H1 (cell line): Measurements from ENCODE around the gene CACNG3. TPM values are rescaled to one million over a fixed set of nuclear protein-coding genes. Genes with fewer than 3 reads are reported as not detected.

Experiments used
- CTCF ChIA-PET: fragments of 300-600 bp; sonication (Branson Sonifier 250); formaldehyde crosslinking; loops from one replicate; lab custom pipeline; 2021; ENCODE audit not compliant: partially characterized antibody; lab: Charles Lee
- POLR2A ChIA-PET: fragments of 300-600 bp; sonication (Branson Sonifier 250); formaldehyde crosslinking; loops from one replicate; lab custom pipeline; 2021; ENCODE audit warnings: inconsistent platforms; ENCODE audit not compliant: partially characterized antibody; lab: Charles Lee
- DNase-seq, 2 experiments: peaks; one replicate each; pipeline versions ENCODE4 v3.0.0 to v3.0.0-alpha.2; 2010 to 2022; ENCODE audit warnings: low spot score in 2 of 2, low read depth in 1 of 2, mixed read lengths in 1 of 2
- FAIRE-seq: peaks from 2 replicates; lab custom pipeline; 2011; peaks lifted over from hg19 to GRCh38; lab: Jason Lieb, UNC
- H2AFZ ChIP-seq: 2 replicates; pipeline ENCODE4 v1.8.1; 2012; ENCODE audit warnings: low read length, inconsistent platforms
- H2AK5ac ChIP-seq: 2 replicates; pipeline ENCODE4 v1.6.1; 2013; ENCODE audit warnings: low read depth, low read length
- H2BK120ac ChIP-seq: replicated peaks from 2 replicates; pipeline ENCODE3; 2013; ENCODE audit warnings: low read depth, low read length, inconsistent platforms
- H2BK12ac ChIP-seq: 2 replicates; pipeline ENCODE4 v1.6.1; 2013; ENCODE audit warnings: low read depth, low read length
- H2BK15ac ChIP-seq: 2 replicates; pipeline ENCODE4 v1.6.1; 2013; ENCODE audit warnings: low read length
- H2BK20ac ChIP-seq: 2 replicates; pipeline ENCODE4 v1.6.1; 2013; ENCODE audit warnings: low read length
- H2BK5ac ChIP-seq: 2 replicates; pipeline ENCODE4 v1.6.1; 2013; ENCODE audit warnings: low read depth, low read length
- H3K14ac ChIP-seq: 2 replicates; pipeline ENCODE4 v1.6.1; 2013; ENCODE audit warnings: inconsistent platforms; ENCODE audit not compliant: insufficient read length
- H3K18ac ChIP-seq: 2 replicates; pipeline ENCODE4 v1.6.1; 2013; ENCODE audit warnings: low read length; ENCODE audit errors: extremely low read depth
- H3K23ac ChIP-seq: 2 replicates; pipeline ENCODE4 v1.6.1; 2013; ENCODE audit warnings: inconsistent platforms; ENCODE audit not compliant: insufficient read length
- H3K23me2 ChIP-seq: 2 replicates; pipeline ENCODE4 v1.6.1; 2013; ENCODE audit warnings: low read depth, low read length
- H3K27ac ChIP-seq: 2 replicates; pipeline ENCODE4 v1.6.1; 2011; ENCODE audit warnings: low read depth, low read length, inconsistent platforms
- H3K27me3 ChIP-seq, 4 experiments: replicated peaks in 1 of 4; 1 replicate in 1 of 4; 2 replicates in 3 of 4; pipeline versions ENCODE4 v1.6.1 to v1.8.1; 2011 to 2013; ENCODE audit warnings: low read length in 3 of 4, mild to moderate bottlenecking in 3 of 4, inconsistent platforms in 2 of 4, mixed read lengths in 2 of 4, moderate library complexity in 1 of 4; ENCODE audit not compliant: control insufficient read depth in 3 of 4, insufficient read depth in 3 of 4; ENCODE audit errors: extremely low read depth in 1 of 4
- H3K36me3 ChIP-seq, 4 experiments: 2 replicates each; pipeline versions ENCODE4 v1.6.1 to v1.8.1; 2011 to 2013; ENCODE audit warnings: mild to moderate bottlenecking in 4 of 4, low read length in 3 of 4, moderate library complexity in 2 of 4, control low read depth in 1 of 4, inconsistent platforms in 1 of 4; ENCODE audit not compliant: insufficient read depth in 4 of 4, control insufficient read depth in 2 of 4
- H3K4ac ChIP-seq: replicated peaks from 2 replicates; pipeline ENCODE3; 2013; ENCODE audit warnings: low read length, low read depth, mixed read lengths, inconsistent platforms; ENCODE audit not compliant: insufficient read length
- H3K4me1 ChIP-seq, 4 experiments: replicated peaks in 1 of 4; 1 replicate in 1 of 4; 2 replicates in 3 of 4; pipeline versions ENCODE4 v1.6.1 to v1.8.1; 2011 to 2013; ENCODE audit warnings: low read length in 3 of 4, inconsistent platforms in 2 of 4, mixed read lengths in 1 of 4; ENCODE audit not compliant: insufficient read depth in 4 of 4, control insufficient read depth in 3 of 4
- H3K4me2 ChIP-seq, 2 experiments: 2 replicates each; pipeline versions ENCODE4 v1.6.1 to v1.8.1; 2011 to 2013; ENCODE audit warnings: low read depth in 2 of 2, low read length in 2 of 2, control low read depth in 1 of 2, inconsistent platforms in 1 of 2, mild to moderate bottlenecking in 1 of 2; ENCODE audit not compliant: insufficient read depth in 1 of 2
- H3K4me3 ChIP-seq, 4 experiments: fragments of 200-600, 300-600 bp in 1 of 4; sonication (generic), shearing (Covaris generic), sonication (Bioruptor Twin) in 1 of 4; 2 replicates each; pipeline versions ENCODE4 v1.5.1 to v1.8.1; 2011 to 2016; ENCODE audit warnings: low read length in 4 of 4, low read depth in 3 of 4, control low read depth in 2 of 4, inconsistent platforms in 2 of 4, mild to moderate bottlenecking in 2 of 4, mixed read lengths in 1 of 4, moderate library complexity in 1 of 4; ENCODE audit not compliant: insufficient read depth in 2 of 4; ENCODE audit errors: extremely low read depth in 1 of 4
- H3K56ac ChIP-seq: replicated peaks from 2 replicates; pipeline ENCODE3; 2013; ENCODE audit warnings: low read depth, mild to moderate bottlenecking, mixed read lengths, low read length, inconsistent platforms; ENCODE audit not compliant: insufficient read length
- H3K79me1 ChIP-seq: 2 replicates; pipeline ENCODE4 v1.6.1; 2013; ENCODE audit warnings: low read depth, low read length, control low read depth
- H3K79me2 ChIP-seq, 2 experiments: 2 replicates each; pipeline versions ENCODE4 v1.6.1 to v1.8.1; 2012 to 2013; ENCODE audit warnings: low read length in 2 of 2, mild to moderate bottlenecking in 2 of 2, inconsistent platforms in 1 of 2; ENCODE audit not compliant: insufficient read depth in 2 of 2, control insufficient read depth in 1 of 2
- H3K9ac ChIP-seq, 4 experiments: replicated peaks in 1 of 4; 1 replicate in 1 of 4; 2 replicates in 3 of 4; pipeline versions ENCODE4 v1.6.1 to v1.8.1; 2011 to 2013; ENCODE audit warnings: low read depth in 3 of 4, low read length in 3 of 4, control low read depth in 2 of 4, mild to moderate bottlenecking in 2 of 4, moderate library complexity in 2 of 4, inconsistent platforms in 1 of 4; ENCODE audit errors: extremely low read depth in 1 of 4
- H3K9me3 ChIP-seq, 2 experiments: 2 replicates each; pipeline versions ENCODE4 v1.6.1 to v1.8.1; 2012 to 2013; ENCODE audit warnings: mild to moderate bottlenecking in 2 of 2, moderate library complexity in 2 of 2, control low read depth in 1 of 2, inconsistent platforms in 1 of 2, low read depth in 1 of 2, low read length in 1 of 2, mixed read lengths in 1 of 2; ENCODE audit not compliant: insufficient read depth in 2 of 2
- H4K20me1 ChIP-seq, 2 experiments: replicated peaks in 1 of 2; 2 replicates each; pipeline versions ENCODE3 to v1.8.1; 2011 to 2013; ENCODE audit warnings: inconsistent platforms in 2 of 2, low read length in 2 of 2, mild to moderate bottlenecking in 1 of 2; ENCODE audit not compliant: insufficient read depth in 2 of 2, control insufficient read depth in 1 of 2
- H4K5ac ChIP-seq: 2 replicates; pipeline ENCODE4 v1.6.1; 2013; ENCODE audit warnings: low read length, low read depth, mixed read lengths, inconsistent platforms; ENCODE audit not compliant: insufficient read length
- H4K8ac ChIP-seq: 2 replicates; pipeline ENCODE4 v1.8.0; 2013; ENCODE audit warnings: mild to moderate bottlenecking, moderate library complexity, low read length, inconsistent platforms; ENCODE audit not compliant: insufficient read depth; ENCODE audit errors: extremely low read depth
- H4K91ac ChIP-seq: replicated peaks from 2 replicates; pipeline ENCODE3; 2013; ENCODE audit warnings: low read length, mixed read lengths, inconsistent platforms; ENCODE audit not compliant: insufficient read length
- PHF8 ChIP-seq: fragments of 200-600 bp; sonication (generic); conservative IDR thresholded peaks from 2 replicates; pipeline ENCODE4 v1.7.1; 2012; ENCODE audit warnings: low read depth, mild to moderate bottlenecking, inconsistent platforms, low read length, moderate library complexity
- WGBS, 2 experiments: shearing (Covaris generic) in 1 of 2; methylation state at CpG; one replicate each; pipeline versions ENCODE4 v1.1.6 to v1.1.7; 2013 to 2015; ENCODE audit warnings: low lambda C conversion rate in 2 of 2, mixed read lengths in 2 of 2, inconsistent platforms in 1 of 2, low coverage in 1 of 2, missing lambda C conversion rate in 1 of 2; ENCODE audit not compliant: insufficient replicate concordance in 2 of 2, insufficient coverage in 1 of 2, insufficient read length in 1 of 2; ENCODE audit errors: extremely low coverage in 1 of 2, missing lambda C conversion rate in 1 of 2; 5-methylcytosine and 5-hydroxymethylcytosine counted together
- polyA plus RNA-seq, 7 experiments: library from polyadenylated mRNA; depleted of rRNA in 3 of 7; stranded (reverse) in 5 of 7; unstranded in 2 of 7; fragments of >200 nt in 5 of 7; fragments of 200-250 nt in 2 of 7; gene quantifications; 1 replicate in 5 of 7; 2 replicates in 1 of 7; 4 replicates in 1 of 7; pipeline versions ENCODE4 v1.2.1 to v1.2.3, GENCODE V29; 2011 to 2013; ENCODE audit warnings: missing spikeins in 2 of 7, mixed read lengths in 2 of 7
- total RNA-seq: library from RNA; stranded (reverse); fragmentation: NEBNext Ultra II Directional; extraction: Animal tissue kit (Norgen Biotek cat#: 25700); gene quantifications from 2 replicates; pipeline ENCODE4 v1.2.1, GENCODE V29; 2021

CACNG3 gene
- total and polyA plus RNA-seq, 2 of the 8 experiments (the other 6 are each of a cell fraction or from before 2014, with no cell fraction given) = 0.12 TPM; not detected in 1

DNA sequence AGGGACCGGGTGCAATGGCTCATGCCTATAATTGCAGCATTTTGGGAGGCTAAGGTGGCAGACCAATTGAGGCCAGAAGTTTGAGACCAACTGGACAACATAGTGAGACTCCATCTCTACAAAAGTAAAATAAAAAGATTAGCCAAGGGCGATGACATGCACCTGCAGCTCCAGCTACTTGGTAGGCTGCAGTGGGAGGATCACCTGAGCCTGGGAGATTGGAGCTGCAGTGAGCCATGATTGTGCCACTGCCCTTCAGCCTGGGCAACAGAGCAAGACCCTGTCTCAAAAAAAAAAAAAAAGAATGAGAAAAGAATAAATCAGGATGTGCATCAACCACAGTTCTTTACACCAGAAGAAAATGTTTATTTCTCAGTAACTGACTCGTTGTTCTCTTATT lies 76.0 kb downstream of the CACNG3 start:
- Histone ChIP-seq H3K18ac (no peak overlapping the region), H3K23ac (no peak overlapping the region), H3K9me3 (no peaks in the 10 kb centered on the region), H3K56ac (no peak overlapping the region), H3K27me3 (no peaks in the 10 kb centered on the region; a peak in 1 of 7 replicates), H2AFZ (no peak overlapping the region), H4K5ac (no peak overlapping the region), H2AK5ac (no peak overlapping the region), H4K91ac (no peak overlapping the region), H4K20me1 (no peaks in the 10 kb centered on the region), H2BK12ac (no peak overlapping the region), H3K36me3 (no peaks in the 10 kb centered on the region), H3K79me2 (no peaks in the 10 kb centered on the region), H3K23me2 (no peaks in the 10 kb centered on the region), H3K4me3 (no peak overlapping the region), H3K9ac (no peak overlapping the region), H3K4me2 (no peak overlapping the region), H2BK5ac (no peak overlapping the region), H3K14ac (no peak overlapping the region), H3K27ac (no peak overlapping the region), H3K79me1 (no peaks in the 10 kb centered on the region), H2BK20ac (no peak overlapping the region), H2BK120ac (no peak overlapping the region), H3K4ac (no peak overlapping the region), H4K8ac (no peak overlapping the region), H2BK15ac (no peak overlapping the region), H3K4me1 (no peaks in the 10 kb centered on the region)
- CTCF ChIA-PET = interaction anchor here (1.2 kb wide), 1 partner anchor 48 kb away, joined by 3 read pairs; no protein-coding TSS in a partner anchor
- no peak for FAIRE-seq
- WGBS, 2 experiments = 91% methylated on average over 3 of the region's 3 CpGs; no CpG with 5 or more reads in 1 of the 2 experiments
- POLR2A ChIA-PET = no interaction called here
- no peak for DNase-seq
- no peak for TF ChIP-seq PHF8
